ENCODE measurements around the gene RTN4IP1.

GRCh38 chr6:106620931-106621672 is 8.2 kb downstream of the RTN4IP1 start:
- TF ChIP-seq EZH2 (IDR thresholded peaks at IDR 0.05; ENCODE audit: borderline replicate concordance, insufficient read depth, low read length, poor library complexity, severe bottlenecking), result no peak
- no peak for TF ChIP-seq EP300 (conservative IDR thresholded peaks at IDR 0.05; ENCODE audit: poor library complexity, severe bottlenecking)
- TF ChIP-seq CTCF (IDR thresholded peaks at IDR 0.05; ENCODE audit: poor library complexity, severe bottlenecking), result no peak
- TF ChIP-seq MXI1 (conservative IDR thresholded peaks at IDR 0.05; ENCODE audit: poor library complexity, severe bottlenecking), result no peak
- no peak for TF ChIP-seq REST (IDR thresholded peaks at IDR 0.05; ENCODE audit: borderline replicate concordance)
- no peak for TF ChIP-seq SMC3 (conservative IDR thresholded peaks at IDR 0.05; ENCODE audit: poor library complexity)
- no peak for TF ChIP-seq POLR2AphosphoS5 (IDR thresholded peaks at IDR 0.05)
- no peak for TF ChIP-seq RAD21 (conservative IDR thresholded peaks at IDR 0.05)
- no peak for TF ChIP-seq TAF1 (IDR thresholded peaks at IDR 0.05; ENCODE audit: low read depth)
